Measurements from ENCODE around the gene SYNDIG1. TPM values are rescaled to one million over a fixed set of nuclear protein-coding genes. Genes with fewer than 3 reads are reported as not detected.

The SYNDIG1 gene
- total and polyA plus RNA-seq, 9 of the 15 experiments (the other 6 are each of a cell fraction or from before 2014, with no cell fraction given) = not detected

- Histone ChIP-seq H3K4me2 (ENCODE audit: insufficient read depth, low read length) (no peak overlapping the region), H3K9me3 (replicated peaks; ENCODE audit: control insufficient read depth, insufficient read depth, low read depth, low read length) (no peaks in the 10 kb centered on the region), H3K9ac (ENCODE audit: insufficient read depth in 1 of 2, low read depth in 2 of 2, low read length in 2 of 2) (no peak overlapping the region), H3K27me3 (ENCODE audit: control insufficient read depth in 2 of 2, insufficient read depth in 2 of 2, low read length in 2 of 2) (no peaks in the 10 kb centered on the region; a peak in 1 of 5 replicates), H3K4me3 (no peak overlapping the region), H3K9me1 (ENCODE audit: control insufficient read depth, insufficient read depth, low read length) (no peaks in the 10 kb centered on the region), H3K27ac (ENCODE audit: extremely low read depth, low read depth, low read length) (no peak overlapping the region), H2AFZ (ENCODE audit: low read depth, low read length) (no peak overlapping the region), H3K36me3 (ENCODE audit: control insufficient read depth, insufficient read depth, low read length) (no peaks in the 10 kb centered on the region), H4K20me1 (replicated peaks; ENCODE audit: control insufficient read depth, insufficient read depth, low read length) (no peaks in the 10 kb centered on the region), H3K79me2 (ENCODE audit: control insufficient read depth, insufficient read depth, low read length) (no peaks in the 10 kb centered on the region), H3K4me1 (replicated peaks in 1 of 2; ENCODE audit: control insufficient read depth in 2 of 2, insufficient read depth in 2 of 2, low read length in 2 of 2) (no peaks in the 10 kb centered on the region)
- BruUV-seq (replicated peaks) = no TSS peak
- in situ Hi-C loops (cut with MboI) (no loop called here), intact Hi-C loops (cut with micrococcal nuclease) (no loop called here)
- ChIA-PET POLR2A (interaction anchor here (0.7 kb wide), 1 partner anchor 11 kb away, joined by 3 read pairs; no protein-coding TSS in a partner anchor), CTCF (ENCODE audit: low intra/inter-chr PET ratio) (no interaction called here)
- ATAC-seq (no peak), FAIRE-seq (no peak), DNase-seq (ENCODE audit: extremely low read depth in 1 of 4, low spot score in 3 of 4) (no peak)
- WGBS (ENCODE audit: insufficient coverage, low coverage, missing lambda C conversion rate) = 0% methylated on average over 5 of the region's 5 CpGs
- TF ChIP-seq KAT7 (CRISPR knock-in tag; IDR thresholded peaks at IDR 0.05; ENCODE audit: borderline replicate concordance) = no peak
- TF ChIP-seq ZNF263 (CRISPR knock-in tag; IDR thresholded peaks at IDR 0.05; ENCODE audit: borderline replicate concordance) = no peak
- no peak for TF ChIP-seq ZBTB5 (IDR thresholded peaks at IDR 0.05)
- TF ChIP-seq POLR3G (IDR thresholded peaks at IDR 0.05; ENCODE audit: extremely low read depth, insufficient read length, insufficient replicate concordance) = no peak
- no peak for TF ChIP-seq NR2C1 (IDR thresholded peaks at IDR 0.05)
- TF ChIP-seq NR2C1 (tag; IDR thresholded peaks at IDR 0.05) = no peak
- no peak for TF ChIP-seq MIER1 (IDR thresholded peaks at IDR 0.05; ENCODE audit: low read depth)
- TF ChIP-seq PCBP1 (IDR thresholded peaks at IDR 0.05; ENCODE audit: low read depth, low read length, poor library complexity, severe bottlenecking) = no peak
- no peak for TF ChIP-seq ZBTB12 (CRISPR knock-in tag; IDR thresholded peaks at IDR 0.05)
- TF ChIP-seq VEZF1 (CRISPR knock-in tag; IDR thresholded peaks at IDR 0.05) = no peak
- no peak for TF ChIP-seq CBX1 (IDR thresholded peaks at IDR 0.05; ENCODE audit: low read depth)
- TF ChIP-seq JUND (IDR thresholded peaks at IDR 0.05; ENCODE audit: borderline replicate concordance, low read depth, low read length) = no peak
- no peak for TF ChIP-seq JUND (tag; IDR thresholded peaks at IDR 0.05; ENCODE audit: borderline replicate concordance, low read depth, low read length)
Measured at GRCh38 chr20:24523661-24524060, 54.2 kb downstream of the SYNDIG1 start.
